Measurements from ENCODE around the gene TLK1.

TLK1 gene

DNA sequence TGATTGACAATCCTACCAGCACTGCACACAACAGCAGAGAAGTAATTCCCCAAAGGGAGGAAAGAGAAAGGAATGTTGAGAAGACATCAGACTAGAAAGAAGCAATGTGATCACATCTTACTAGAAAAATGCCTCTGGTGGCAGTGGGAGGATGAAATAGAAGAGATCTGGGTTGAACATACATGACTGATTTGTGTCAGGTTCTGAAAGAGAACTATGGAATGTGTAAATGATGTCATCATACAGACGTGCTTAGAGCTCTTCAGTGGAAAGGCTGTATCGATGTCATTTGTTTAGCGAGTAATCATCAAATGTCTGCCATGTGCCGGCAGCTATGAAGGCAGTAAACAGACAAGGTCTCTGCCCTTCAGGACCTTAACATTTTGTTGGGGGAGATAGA is 206.8 kb downstream of the TLK1 start:
- FAIRE-seq = no peak

DNA sequence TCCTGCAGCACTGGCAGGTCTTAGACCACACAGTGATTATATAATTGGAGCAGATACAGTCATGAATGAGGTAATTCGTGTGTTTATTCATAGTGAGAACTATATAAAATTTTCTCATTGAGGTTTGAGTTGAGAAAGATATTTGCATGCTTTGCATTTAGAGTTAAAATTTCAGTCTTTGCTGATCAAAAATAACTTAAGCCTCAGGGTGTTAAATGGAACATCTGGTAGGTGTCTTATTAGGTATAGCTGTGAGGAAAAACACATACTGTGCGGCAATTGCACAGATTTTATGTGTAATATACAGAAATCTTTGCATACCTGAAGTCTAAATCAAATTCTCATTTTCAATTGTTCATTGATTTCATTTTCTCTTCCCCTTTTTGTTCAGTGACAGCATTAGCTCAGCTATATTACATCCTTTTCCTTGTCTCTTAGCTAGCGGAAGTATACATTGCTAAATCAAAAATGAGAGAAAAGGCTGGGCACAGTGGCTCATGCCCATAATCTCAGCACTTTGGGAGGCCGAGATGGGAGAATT is 210.4 kb downstream of the TLK1 start:
- FAIRE-seq = no peak

DNA sequence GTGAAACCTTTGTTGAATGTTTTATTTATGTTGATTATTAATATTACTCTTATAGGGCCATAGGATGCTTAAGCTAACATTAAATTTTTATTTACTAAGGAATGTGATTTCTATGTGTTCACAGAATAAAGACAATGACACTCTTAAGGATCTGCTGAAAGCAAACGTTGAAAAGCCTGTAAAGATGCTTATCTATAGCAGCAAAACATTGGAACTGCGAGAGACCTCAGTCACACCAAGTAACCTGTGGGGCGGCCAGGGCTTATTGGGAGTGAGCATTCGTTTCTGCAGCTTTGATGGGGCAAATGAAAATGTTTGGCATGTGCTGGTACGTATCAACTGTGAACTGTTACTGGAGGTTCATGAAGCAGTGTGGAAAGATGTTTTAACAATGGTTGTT is 211.3 kb downstream of the TLK1 start:
- no peak for FAIRE-seq

DNA sequence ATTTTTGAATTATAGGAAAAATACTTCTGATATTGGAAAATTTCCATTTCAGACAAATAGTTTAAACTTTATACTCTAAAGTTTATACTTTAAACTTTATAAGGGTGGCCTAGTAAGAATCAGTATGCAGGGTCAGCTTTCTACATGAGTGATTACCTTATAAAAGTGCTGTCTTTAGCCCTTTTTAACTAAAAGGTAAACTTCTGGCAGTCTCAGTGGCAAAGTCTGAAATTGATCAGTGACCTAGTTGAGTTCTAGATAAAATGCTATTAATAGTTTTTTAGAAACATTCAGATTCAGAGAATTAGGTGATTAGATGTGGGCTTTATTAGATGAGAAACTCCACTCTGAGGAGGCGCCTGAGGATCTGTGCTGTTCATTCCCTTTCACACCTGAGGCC is 216.1 kb downstream of the TLK1 start:
- no peak for FAIRE-seq

DNA sequence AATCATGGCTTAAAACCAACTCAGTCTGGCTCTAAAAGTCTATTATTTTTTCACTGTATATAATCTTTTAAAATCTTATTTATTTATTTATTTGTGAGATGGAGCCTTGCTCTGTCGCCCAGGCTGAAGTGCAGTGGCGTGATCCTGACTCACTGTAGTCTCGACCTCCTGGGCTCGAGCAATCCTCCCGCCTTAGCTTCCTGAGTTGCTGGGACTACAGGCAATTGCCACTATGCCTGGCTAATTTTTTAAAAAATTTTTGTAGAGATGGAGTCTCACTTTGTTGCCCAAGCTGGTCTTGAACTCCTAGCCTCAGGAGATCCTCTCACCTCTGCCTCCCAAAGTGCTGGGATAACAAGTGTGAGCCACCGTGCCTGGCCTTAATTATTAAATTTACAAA is 217.1 kb downstream of the TLK1 start:
- no peak for FAIRE-seq

DNA sequence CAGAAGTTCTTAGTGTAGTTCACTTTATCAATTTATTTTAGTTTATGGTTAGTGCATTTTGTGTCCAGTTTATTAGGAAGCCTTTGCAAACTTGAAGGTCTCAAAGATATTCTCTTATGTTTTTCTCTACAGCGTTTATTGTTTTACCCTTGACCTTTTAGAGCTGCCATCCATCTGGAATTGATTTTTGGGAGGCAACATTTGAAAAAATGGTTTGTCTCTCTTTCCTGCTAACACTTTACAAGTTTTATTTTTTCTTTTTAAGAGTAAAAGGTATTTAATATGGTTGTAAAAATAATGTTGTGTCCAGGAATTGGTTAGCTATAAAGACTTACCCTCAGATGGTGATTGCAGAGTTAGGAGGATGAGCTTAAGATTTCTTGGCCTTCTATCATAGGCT is 217.7 kb downstream of the TLK1 start:
- FAIRE-seq = no peak

DNA sequence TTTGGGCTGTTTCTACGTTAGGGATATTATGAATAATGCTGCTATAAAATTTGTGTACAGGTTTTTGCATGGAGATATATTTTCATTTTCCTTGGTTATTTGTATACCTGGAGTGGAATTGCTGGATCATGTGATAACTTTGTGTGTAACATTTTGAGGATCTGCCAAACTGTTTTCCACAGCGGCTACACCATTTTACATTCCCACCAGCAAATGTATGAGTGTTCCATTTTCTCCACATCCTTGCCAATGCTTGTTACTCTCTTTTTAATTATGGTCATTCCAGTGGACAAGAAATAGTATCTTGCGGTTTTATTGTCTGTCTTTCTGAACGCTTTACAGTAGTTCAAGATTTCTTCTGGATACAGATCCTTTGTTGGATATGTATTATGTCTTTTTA is 218.1 kb downstream of the TLK1 start:
- FAIRE-seq = no peak
